GM10266 (cell line): ENCODE data around the gene C19orf25.

Experiments used
- DNase-seq: peaks from one replicate; pipeline ENCODE4 v3.0.0; 2012; ENCODE audit errors: extremely low spot score
- TF ChIP-seq, protein P1 (sequence below): IDR thresholded peaks from 2 replicates; pipeline ENCODE4 v1.5.1; 2012; ENCODE audit warnings: mild to moderate bottlenecking, low read depth; ENCODE audit not compliant: control insufficient read depth, insufficient read depth; ENCODE audit errors: missing control alignments

C19orf25 gene

DNA sequence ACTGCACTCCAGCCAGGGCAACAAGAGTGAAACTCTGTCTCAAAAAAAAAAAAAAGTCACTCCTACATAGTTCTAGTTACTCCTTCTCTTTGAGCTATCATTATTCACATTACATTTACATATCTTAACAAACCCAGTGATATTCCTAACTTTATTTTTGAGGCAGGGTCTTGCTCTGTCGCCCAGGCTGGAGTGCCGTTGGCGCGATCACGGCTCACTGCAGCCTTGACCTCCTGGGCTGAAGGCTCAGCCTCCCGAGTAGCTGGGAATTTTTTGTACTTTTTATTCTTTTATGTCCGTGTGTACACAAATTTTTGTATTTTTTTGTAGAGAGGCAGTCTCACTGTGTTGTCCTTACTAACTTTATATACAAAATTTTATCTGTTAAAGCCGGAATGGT, 41.4 kb downstream of the C19orf25 start:
- TF ChIP-seq, protein P1, sequence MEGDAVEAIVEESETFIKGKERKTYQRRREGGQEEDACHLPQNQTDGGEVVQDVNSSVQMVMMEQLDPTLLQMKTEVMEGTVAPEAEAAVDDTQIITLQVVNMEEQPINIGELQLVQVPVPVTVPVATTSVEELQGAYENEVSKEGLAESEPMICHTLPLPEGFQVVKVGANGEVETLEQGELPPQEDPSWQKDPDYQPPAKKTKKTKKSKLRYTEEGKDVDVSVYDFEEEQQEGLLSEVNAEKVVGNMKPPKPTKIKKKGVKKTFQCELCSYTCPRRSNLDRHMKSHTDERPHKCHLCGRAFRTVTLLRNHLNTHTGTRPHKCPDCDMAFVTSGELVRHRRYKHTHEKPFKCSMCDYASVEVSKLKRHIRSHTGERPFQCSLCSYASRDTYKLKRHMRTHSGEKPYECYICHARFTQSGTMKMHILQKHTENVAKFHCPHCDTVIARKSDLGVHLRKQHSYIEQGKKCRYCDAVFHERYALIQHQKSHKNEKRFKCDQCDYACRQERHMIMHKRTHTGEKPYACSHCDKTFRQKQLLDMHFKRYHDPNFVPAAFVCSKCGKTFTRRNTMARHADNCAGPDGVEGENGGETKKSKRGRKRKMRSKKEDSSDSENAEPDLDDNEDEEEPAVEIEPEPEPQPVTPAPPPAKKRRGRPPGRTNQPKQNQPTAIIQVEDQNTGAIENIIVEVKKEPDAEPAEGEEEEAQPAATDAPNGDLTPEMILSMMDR, result no peak
- DNase-seq, result no peak

DNA sequence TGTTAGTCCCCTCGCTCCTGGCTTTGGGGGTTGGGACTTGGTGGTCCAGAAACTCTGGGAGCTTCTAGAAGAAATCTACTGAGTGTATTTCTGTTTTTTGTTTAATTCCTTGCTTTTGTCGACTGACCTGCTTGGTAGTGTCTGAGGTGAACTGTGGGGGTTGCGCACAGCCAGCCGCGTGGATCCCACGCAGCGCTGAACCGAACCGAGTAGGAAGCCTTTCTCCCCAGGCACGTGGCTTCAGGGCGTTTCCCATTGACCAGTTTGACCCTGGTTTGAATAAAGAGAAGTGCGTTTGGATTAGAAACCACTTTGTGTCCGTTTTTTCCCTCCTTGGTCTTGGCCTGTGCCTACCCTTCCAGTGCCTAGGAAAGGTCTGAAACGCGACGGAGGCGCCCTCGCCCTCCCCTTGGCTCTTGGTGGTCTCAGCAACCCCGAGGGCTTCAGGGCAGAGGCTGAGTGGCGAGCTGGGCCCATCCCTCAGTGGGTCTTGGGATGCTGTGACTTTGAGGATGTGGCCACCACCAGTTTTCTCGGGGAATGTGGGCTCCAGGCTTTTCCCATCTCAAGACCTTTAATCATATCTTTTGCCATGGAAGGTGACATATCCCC, 43.5 kb downstream of the C19orf25 start:
- DNase-seq, result no peak
- TF ChIP-seq, protein P1, result no peak

DNA sequence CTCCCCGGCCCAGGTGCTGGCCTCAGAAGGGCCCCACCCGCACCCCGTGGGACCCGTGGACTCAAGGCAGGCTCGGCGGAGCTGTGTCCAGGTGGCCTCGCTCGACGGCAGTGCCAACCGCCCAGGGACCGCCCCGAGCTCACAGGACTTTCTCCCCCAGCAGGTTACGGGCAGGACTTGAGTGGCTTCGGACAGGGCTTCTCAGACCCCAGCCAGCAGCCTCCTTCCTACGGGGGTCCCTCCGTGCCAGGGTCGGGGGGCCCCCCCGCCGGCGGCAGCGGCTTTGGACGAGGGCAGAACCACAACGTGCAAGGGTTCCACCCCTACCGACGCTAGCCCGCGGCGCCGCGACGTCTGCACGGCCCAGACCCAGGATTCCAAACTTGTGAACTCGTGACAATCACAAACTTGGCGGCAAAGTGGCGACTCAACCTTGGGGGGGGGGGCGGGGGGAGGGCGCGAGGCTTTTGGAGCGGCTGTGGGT, 44.4 kb downstream of the C19orf25 start:
- DNase-seq, result no peak
- TF ChIP-seq, protein P1, result no peak

DNA sequence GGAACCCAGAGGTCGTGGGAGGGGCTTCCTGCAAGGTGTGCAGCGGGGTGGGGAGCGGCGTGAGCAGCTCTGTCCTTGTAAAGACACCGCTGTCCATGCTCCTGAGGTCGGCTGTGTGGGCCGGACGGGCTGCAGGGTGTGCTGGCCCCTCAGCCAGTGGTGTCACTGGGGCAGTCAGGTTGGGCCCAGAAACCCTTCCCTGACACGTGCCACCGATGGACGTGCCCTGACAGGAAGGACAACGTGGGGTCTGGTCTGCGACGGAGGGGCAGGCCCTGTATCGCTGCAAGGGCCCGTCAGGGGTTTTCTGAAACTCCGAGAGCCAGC, 45.0 kb downstream of the C19orf25 start:
- no peak for DNase-seq
- TF ChIP-seq, protein P1, result no peak

DNA sequence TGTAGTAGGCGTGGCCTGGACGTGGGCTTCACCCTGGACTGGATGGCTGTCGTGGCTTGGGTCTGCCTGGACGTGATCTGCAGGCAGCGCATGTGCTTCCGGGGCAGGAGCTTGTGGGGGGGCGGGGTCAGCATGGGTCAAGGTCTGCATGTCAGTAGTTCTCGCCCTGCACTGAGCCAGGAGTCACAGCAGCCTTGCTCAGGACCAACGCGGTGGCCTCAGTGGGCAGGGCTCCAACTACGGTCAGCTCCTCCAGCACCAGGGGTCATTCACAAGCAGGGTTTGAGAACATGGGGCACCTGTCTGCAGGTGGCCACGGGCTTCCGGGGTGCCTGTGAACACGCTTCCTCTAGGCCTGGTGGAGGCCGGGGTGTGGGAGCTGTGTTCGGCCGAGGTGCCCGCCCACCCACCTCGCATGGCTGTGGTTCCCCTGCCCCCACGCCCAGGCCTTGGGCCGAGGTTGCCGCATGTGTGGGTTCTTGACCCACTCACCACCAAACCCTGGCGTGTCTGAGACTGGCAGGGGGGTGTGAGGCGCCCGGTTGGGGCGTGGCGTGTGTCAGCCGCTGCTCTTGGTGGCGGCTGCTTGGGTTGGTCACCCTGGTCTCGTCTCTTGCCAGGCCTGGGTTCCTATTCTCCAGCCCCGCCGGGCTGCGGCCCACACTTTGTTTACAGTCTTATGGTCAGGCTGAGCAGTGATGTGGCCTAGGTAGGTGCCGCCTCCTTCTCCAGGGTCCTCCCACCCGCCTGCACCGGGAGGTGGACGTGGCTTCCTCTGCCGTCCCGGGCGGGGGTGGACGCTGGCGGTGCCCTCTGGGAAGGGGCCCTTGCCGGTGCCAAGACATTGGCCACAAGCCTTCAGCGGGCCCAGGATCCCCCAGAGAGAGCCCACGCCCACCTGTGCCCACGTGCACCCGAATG, 45.6 kb downstream of the C19orf25 start:
- TF ChIP-seq, protein P1, result no peak
- no peak for DNase-seq

DNA sequence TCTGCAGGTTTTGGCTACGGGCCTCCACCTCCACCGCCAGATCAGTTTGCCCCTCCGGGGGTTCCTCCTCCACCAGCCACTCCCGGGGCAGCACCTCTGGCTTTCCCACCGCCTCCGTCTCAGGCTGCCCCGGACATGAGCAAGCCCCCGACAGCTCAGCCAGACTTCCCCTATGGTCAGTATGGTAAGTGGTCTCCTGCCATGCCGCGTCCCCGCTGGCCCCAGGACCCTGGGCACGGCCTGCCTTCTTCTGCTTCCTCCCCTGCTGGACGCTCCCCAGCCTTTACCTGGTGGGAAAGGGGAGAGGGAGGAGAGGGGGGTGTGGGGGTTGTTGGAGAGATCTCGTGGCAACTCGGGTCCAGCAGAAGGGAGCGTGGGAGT, 46.5 kb downstream of the C19orf25 start:
- no peak for DNase-seq
- TF ChIP-seq, protein P1, result no peak

DNA sequence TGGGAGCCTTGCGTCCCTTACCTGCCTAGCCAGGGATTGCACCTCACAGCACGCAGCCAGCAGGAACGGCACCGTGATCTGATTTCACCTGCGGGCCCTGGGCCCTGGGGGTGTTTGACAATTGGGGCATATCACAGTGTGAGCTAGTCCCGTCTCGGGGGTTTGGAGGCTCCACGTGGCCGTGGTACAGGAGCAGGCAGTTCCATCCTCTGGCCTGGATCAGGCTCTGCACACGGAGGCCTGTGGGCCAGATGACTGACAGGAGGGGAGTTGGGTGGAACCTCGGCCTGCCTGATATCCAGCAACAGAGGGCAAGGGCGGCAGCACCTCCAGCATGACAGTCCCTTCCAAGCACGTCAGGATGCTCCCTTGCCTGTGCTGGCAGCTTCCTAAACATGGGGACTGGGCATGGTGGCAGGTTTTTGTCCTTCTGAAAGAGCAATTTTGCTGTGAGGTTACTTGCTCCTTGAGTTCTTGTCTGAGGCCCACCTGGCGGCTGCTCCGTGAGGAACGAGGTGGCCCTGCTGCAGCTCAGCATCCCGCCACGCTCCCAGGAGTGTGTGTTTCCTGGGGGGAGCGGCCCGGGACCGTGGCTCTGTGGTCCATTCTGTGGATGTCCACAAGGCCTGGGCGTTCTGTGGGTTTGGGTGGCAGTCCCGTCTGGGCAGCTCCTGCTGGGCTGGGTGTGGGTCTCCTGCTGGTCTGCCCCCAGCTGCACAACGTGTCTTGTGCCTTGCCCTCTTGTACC, 47.1 kb downstream of the C19orf25 start:
- TF ChIP-seq, protein P1, result no peak
- no peak for DNase-seq
